Calu3 (cell line): Measurements from ENCODE around the gene OPN1MW. TPM values are rescaled to one million over a fixed set of nuclear protein-coding genes. Genes with fewer than 3 reads are reported as not detected.
"Not testable (repeated sequence)": the region's sequence is repeated elsewhere in the genome, so short reads cannot be mapped to it uniquely, and the experiment has no call there.

Experiments
- BruUV-seq: library from RNA; stranded (reverse); fragments of 400-500 nt; replicated peaks from 2 replicates; lab custom pipeline; 2021; lab: Mats Ljungman, UMichigan
- CTCF ChIA-PET: fragments of 300-600 bp; sonication (Branson Sonifier 250); formaldehyde crosslinking; loops from one replicate; lab custom pipeline; 2022; ENCODE audit warnings: antibody characterized with exemption; lab: Charles Lee
- DNase-seq: peaks from one replicate; pipeline ENCODE4 v3.0.0; 2022
- H3K27ac Mint-ChIP-seq: one replicate; pipeline ENCODE4 v1.8.0; 2022; ENCODE audit warnings: mixed read lengths; ENCODE audit not compliant: unreplicated experiment
- H3K27me3 Mint-ChIP-seq: one replicate; pipeline ENCODE4 v1.8.0; 2022; ENCODE audit warnings: mixed read lengths; ENCODE audit not compliant: unreplicated experiment
- H3K36me3 Mint-ChIP-seq: one replicate; pipeline ENCODE4 v1.8.0; 2022; ENCODE audit warnings: mild to moderate bottlenecking, moderate library complexity, mixed read lengths; ENCODE audit not compliant: insufficient read depth, unreplicated experiment
- H3K4me1 Mint-ChIP-seq: one replicate; pipeline ENCODE4 v1.8.0; 2022; ENCODE audit warnings: mild to moderate bottlenecking, low read depth, mixed read lengths; ENCODE audit not compliant: unreplicated experiment
- H3K4me3 Mint-ChIP-seq: one replicate; pipeline ENCODE4 v1.8.0; 2022; ENCODE audit warnings: mild to moderate bottlenecking, low read depth, moderate library complexity, mixed read lengths; ENCODE audit not compliant: unreplicated experiment
- H3K9me3 Mint-ChIP-seq: one replicate; pipeline ENCODE4 v1.8.0; 2022; ENCODE audit warnings: low read depth, mixed read lengths; ENCODE audit not compliant: unreplicated experiment
- intact Hi-C: fragments of 100-400 bp; cut with micrococcal nuclease; formaldehyde crosslinking; loops from one replicate; pipeline ENCODE4 v1.10.0; 2022; ENCODE audit not compliant: unreplicated experiment
- total RNA-seq: library from RNA; stranded (reverse); gene quantifications from 2 replicates; pipeline ENCODE4 v1.2.3, GENCODE V29; 2022

OPN1MW gene
- total RNA-seq, 1 experiment from 2014 or later, result not detected

DNA sequence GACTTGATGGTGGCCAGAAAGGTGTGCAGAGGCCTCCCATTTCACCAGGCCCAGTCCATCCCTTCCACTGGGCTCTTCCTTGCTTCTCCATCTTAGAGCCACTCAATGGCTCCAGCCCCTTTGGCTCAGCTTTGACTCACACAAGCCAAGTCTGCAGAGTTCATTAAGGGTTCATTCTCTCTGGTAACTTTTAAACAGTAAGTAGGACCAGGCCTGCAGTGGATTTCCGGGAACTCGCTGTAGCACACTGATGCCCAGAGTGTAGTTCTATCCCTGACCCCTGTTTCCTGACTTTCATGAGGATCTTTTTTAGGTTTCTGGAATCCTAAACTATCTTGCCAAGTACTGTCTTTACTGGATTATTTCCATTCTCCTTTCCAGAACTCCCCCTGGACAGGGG, 25.2 kb upstream of the OPN1MW start:
- H3K27ac Mint-ChIP-seq, H3K36me3 Mint-ChIP-seq, H3K4me1 Mint-ChIP-seq, CTCF ChIA-PET, H3K4me3 Mint-ChIP-seq, DNase-seq, H3K27me3 Mint-ChIP-seq, intact Hi-C loops, BruUV-seq, H3K9me3 Mint-ChIP-seq: not testable (repeated sequence)

DNA sequence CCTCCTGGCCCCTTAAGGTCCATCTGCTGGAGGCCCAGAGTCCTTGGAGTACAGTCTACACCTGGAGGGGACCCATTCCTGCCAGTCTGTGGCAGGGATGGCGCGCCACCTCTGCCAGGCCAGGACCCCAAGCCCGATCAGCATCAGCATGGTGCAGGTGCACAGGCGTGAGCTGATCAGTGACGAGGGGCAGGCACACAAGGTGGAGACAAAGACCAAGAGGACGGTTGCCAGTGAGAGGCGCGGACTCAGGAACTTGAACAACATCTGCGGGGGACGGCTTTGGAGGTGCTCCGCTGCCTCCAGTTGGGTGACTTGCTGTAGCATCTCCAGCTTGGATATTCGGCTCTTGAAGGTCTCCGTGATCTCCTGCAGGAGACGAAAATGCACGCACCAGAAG, 23.1 kb upstream of the OPN1MW start:
- H3K9me3 Mint-ChIP-seq, H3K27me3 Mint-ChIP-seq, H3K4me1 Mint-ChIP-seq, H3K4me3 Mint-ChIP-seq, intact Hi-C loops, BruUV-seq, DNase-seq, H3K27ac Mint-ChIP-seq, CTCF ChIA-PET, H3K36me3 Mint-ChIP-seq: not testable (repeated sequence)

DNA sequence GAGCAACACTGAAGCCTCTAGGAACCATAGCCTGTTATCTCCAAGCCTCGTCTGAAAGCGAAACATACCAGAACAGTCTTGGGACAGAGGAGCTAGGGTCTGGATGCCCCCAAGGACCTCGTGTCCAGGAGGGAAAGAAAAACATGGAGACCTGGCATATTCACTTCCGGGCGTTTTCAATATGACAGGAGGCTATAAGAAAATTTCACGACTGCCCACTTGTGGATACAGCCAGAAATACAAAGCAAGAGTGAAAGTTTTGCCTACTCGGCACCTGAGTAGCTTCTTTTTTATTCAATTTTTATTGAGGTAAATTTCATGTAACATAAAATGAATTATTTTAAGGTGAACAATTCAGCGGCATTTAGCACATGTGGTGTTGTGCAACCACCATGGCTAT, 17.5 kb upstream of the OPN1MW start:
- intact Hi-C loops, result not testable (repeated sequence)

DNA sequence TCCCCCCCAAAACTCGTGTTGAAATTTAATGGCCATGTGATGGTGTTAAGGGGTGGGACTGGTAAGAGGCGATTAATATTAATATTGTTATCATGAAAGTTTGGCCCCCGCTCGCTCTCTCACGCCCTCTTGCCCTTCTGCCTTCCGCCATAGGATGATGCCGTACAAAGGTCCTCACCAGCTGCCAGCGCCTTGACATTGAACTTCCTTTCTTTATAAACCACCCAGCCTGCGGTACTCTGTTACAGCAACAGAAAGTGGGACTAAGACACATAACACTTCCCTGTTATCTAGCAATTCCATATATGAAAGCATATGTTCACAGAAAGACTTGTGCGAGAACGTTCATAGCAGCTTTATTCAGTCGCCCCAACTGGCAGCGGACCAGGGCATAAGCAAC, 14.0 kb upstream of the OPN1MW start:
- CTCF ChIA-PET, H3K4me3 Mint-ChIP-seq, BruUV-seq, H3K36me3 Mint-ChIP-seq, H3K4me1 Mint-ChIP-seq, H3K27ac Mint-ChIP-seq, H3K27me3 Mint-ChIP-seq, H3K9me3 Mint-ChIP-seq, DNase-seq, intact Hi-C loops: not testable (repeated sequence)

More for the DNA sequence above, 17.5 kb upstream of the OPN1MW start:
- CTCF ChIA-PET, H3K4me1 Mint-ChIP-seq, H3K4me3 Mint-ChIP-seq, H3K9me3 Mint-ChIP-seq, BruUV-seq, DNase-seq, H3K36me3 Mint-ChIP-seq, H3K27ac Mint-ChIP-seq, H3K27me3 Mint-ChIP-seq: not testable (repeated sequence)

DNA sequence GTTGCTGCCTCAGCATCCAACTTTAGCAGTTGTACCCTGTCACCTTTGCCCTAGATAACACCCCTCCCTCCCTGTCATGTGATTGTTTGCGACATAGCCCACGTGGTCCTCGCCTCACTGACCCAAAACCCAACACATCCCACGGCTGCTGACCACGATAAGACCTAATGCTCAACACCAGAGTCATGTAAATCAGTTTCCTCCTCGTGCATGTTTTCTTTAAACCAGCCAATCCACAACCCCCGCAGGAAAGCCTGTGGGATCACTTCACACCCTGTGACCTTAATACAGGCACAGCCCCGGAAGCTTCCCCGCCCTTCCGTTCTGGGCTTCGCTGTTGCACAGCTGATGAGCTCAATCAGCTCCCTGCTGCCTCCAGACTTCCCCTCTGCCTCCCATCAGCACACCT, 9.9 kb upstream of the OPN1MW start:
- intact Hi-C loops, CTCF ChIA-PET, H3K27me3 Mint-ChIP-seq, H3K27ac Mint-ChIP-seq, H3K36me3 Mint-ChIP-seq, H3K4me3 Mint-ChIP-seq, DNase-seq, H3K4me1 Mint-ChIP-seq, BruUV-seq, H3K9me3 Mint-ChIP-seq: not testable (repeated sequence)

DNA sequence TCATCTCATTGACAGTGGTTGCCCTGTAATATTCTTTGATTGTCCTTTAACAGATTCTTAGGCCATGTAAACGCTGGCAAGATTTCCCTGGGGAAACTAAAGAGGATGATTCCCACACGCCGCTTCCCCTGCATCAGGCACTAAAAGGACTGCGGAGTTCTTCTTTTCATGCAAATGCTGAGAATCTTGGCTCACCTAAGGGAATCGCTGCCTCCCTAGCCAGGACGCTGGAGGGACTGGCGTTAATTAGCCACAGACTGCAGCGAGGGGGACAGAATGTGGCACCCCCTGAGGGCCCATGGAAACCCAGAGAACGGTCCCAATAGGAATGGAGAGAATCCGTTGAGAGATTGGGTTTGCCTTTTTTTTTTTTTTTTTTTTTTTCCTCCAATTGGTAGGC, 8.0 kb upstream of the OPN1MW start:
- H3K4me3 Mint-ChIP-seq, intact Hi-C loops, H3K27ac Mint-ChIP-seq, H3K36me3 Mint-ChIP-seq, H3K9me3 Mint-ChIP-seq, H3K27me3 Mint-ChIP-seq, BruUV-seq, H3K4me1 Mint-ChIP-seq, DNase-seq, CTCF ChIA-PET: not testable (repeated sequence)

DNA sequence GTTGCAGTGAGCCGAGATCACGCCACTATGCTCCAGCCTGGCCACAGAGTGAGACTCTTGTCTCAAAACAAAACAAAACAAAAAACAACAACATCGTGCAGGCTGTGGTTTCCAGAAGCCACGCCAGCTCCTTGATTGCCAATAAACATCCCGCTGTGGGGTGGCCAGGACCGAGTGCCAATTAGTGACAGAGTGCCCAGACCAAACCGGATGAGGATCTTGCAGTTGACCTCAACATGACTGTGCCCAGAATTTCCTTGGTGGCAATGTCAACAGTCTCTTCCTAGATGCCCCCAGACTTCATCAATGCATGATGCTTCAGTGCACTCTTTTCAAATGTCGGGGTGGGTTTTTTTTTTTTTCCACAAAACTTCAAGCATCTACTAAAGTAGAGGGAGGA, 1.4 kb downstream of the OPN1MW start:
- H3K9me3 Mint-ChIP-seq, intact Hi-C loops, H3K27ac Mint-ChIP-seq, BruUV-seq, DNase-seq, H3K27me3 Mint-ChIP-seq, H3K4me1 Mint-ChIP-seq, H3K36me3 Mint-ChIP-seq, CTCF ChIA-PET, H3K4me3 Mint-ChIP-seq: not testable (repeated sequence)

DNA sequence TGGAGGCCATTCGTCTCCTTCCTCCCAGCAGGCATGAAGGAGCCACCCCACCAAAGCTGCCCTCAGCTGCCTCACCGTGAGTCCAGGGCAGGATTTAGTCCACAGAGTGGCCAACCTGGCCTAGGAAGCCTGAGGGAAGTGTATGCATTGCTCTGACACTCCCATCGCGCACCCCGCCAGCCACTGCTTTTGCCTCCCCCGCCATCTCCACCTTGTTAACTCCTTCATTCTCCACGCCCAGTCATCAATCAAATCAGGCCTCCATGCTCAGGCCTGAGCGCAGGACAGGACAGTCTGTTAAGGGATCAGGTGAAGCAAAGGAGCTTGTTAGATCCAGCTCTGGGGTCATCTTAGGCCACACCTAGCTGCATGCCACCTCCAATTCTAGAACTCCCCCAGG, 10.4 kb downstream of the OPN1MW start:
- H3K36me3 Mint-ChIP-seq, H3K4me3 Mint-ChIP-seq, H3K27ac Mint-ChIP-seq, BruUV-seq, CTCF ChIA-PET, H3K9me3 Mint-ChIP-seq, H3K4me1 Mint-ChIP-seq, DNase-seq, H3K27me3 Mint-ChIP-seq, intact Hi-C loops: not testable (repeated sequence)

DNA sequence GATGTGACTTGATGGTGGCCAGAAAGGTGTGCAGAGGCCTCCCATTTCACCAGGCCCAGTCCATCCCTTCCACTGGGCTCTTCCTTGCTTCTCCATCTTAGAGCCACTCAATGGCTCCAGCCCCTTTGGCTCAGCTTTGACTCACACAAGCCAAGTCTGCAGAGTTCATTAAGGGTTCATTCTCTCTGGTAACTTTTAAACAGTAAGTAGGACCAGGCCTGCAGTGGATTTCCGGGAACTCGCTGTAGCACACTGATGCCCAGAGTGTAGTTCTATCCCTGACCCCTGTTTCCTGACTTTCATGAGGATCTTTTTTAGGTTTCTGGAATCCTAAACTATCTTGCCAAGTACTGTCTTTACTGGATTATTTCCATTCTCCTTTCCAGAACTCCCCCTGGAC, 11.9 kb downstream of the OPN1MW start:
- H3K4me1 Mint-ChIP-seq, H3K27me3 Mint-ChIP-seq, CTCF ChIA-PET, H3K27ac Mint-ChIP-seq, intact Hi-C loops, DNase-seq, BruUV-seq, H3K4me3 Mint-ChIP-seq, H3K36me3 Mint-ChIP-seq, H3K9me3 Mint-ChIP-seq: not testable (repeated sequence)

DNA sequence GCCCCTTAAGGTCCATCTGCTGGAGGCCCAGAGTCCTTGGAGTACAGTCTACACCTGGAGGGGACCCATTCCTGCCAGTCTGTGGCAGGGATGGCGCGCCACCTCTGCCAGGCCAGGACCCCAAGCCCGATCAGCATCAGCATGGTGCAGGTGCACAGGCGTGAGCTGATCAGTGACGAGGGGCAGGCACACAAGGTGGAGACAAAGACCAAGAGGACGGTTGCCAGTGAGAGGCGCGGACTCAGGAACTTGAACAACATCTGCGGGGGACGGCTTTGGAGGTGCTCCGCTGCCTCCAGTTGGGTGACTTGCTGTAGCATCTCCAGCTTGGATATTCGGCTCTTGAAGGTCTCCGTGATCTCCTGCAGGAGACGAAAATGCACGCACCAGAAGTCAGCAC, 14.1 kb downstream of the OPN1MW start:
- DNase-seq, H3K27ac Mint-ChIP-seq, intact Hi-C loops, H3K9me3 Mint-ChIP-seq, H3K27me3 Mint-ChIP-seq, H3K4me1 Mint-ChIP-seq, CTCF ChIA-PET, H3K4me3 Mint-ChIP-seq, BruUV-seq, H3K36me3 Mint-ChIP-seq: not testable (repeated sequence)
